Measurements from ENCODE around the gene APOA1.

The APOA1 gene

DNA sequence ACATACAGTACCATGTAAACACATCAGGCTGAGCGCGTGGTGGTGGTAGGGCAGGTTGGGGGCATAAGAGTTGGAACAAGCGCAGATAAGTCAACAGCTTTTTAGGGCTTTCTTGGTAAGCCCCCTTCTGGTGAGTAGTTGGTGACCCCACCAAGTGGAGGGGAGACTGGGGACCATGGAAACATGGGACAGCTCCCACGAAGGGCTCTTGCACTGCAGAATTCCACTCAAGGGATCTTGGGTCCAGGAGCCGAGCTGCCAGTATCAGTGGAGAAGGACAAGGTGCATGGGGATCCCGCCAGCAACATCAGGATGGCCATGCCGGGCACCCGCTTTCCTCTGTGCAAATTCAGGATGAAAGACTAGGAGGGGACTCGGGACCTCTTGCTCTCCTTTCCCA, 6.2 kb upstream of the APOA1 start:
- Histone ChIP-seq H3K36me3 (ENCODE audit: control insufficient read depth in 2 of 2, insufficient read depth in 1 of 2, low read length in 2 of 2) (peaks cover 0 to 52% of the 10 kb centered on the region in 2 experiments; a peak in 1 of 3 replicates), H3K9me3 (ENCODE audit: control insufficient read depth, insufficient read depth, low read depth, low read length) (no peaks in the 10 kb centered on the region), H3K27ac (ENCODE audit: extremely low read depth, low read depth, low read length) (no peak overlapping the region), H3K4me3 (ENCODE audit: low read depth, low read length) (no peak overlapping the region), H3K4me1 (ENCODE audit: control insufficient read depth, insufficient read depth, low read length) (no peaks in the 10 kb centered on the region)
- CTCF ChIA-PET: no interaction called here
- no peak for TF ChIP-seq SALL2 (tag by site-specific recombination; IDR thresholded peaks at IDR 0.05; ENCODE audit: borderline replicate concordance)
- no peak for TF ChIP-seq ZNF521 (tag by site-specific recombination; IDR thresholded peaks at IDR 0.05)
- TF ChIP-seq FEZF1 (tag by site-specific recombination; IDR thresholded peaks at IDR 0.05): no peak
- TF ChIP-seq, protein P1, sequence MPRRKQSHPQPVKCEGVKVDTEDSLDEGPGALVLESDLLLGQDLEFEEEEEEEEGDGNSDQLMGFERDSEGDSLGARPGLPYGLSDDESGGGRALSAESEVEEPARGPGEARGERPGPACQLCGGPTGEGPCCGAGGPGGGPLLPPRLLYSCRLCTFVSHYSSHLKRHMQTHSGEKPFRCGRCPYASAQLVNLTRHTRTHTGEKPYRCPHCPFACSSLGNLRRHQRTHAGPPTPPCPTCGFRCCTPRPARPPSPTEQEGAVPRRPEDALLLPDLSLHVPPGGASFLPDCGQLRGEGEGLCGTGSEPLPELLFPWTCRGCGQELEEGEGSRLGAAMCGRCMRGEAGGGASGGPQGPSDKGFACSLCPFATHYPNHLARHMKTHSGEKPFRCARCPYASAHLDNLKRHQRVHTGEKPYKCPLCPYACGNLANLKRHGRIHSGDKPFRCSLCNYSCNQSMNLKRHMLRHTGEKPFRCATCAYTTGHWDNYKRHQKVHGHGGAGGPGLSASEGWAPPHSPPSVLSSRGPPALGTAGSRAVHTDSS (tag by site-specific recombination; IDR thresholded peaks at IDR 0.05): no peak
- TF ChIP-seq ZNF350 (tag by site-specific recombination; IDR thresholded peaks at IDR 0.05): no peak
- TF ChIP-seq ZNF501 (tag by site-specific recombination; IDR thresholded peaks at IDR 0.05): no peak
- TF ChIP-seq ZNF10 (tag by site-specific recombination; IDR thresholded peaks at IDR 0.05): no peak
- no peak for TF ChIP-seq ZNF221 (tag by site-specific recombination; IDR thresholded peaks at IDR 0.05; ENCODE audit: borderline replicate concordance)
- TF ChIP-seq, protein P2, sequence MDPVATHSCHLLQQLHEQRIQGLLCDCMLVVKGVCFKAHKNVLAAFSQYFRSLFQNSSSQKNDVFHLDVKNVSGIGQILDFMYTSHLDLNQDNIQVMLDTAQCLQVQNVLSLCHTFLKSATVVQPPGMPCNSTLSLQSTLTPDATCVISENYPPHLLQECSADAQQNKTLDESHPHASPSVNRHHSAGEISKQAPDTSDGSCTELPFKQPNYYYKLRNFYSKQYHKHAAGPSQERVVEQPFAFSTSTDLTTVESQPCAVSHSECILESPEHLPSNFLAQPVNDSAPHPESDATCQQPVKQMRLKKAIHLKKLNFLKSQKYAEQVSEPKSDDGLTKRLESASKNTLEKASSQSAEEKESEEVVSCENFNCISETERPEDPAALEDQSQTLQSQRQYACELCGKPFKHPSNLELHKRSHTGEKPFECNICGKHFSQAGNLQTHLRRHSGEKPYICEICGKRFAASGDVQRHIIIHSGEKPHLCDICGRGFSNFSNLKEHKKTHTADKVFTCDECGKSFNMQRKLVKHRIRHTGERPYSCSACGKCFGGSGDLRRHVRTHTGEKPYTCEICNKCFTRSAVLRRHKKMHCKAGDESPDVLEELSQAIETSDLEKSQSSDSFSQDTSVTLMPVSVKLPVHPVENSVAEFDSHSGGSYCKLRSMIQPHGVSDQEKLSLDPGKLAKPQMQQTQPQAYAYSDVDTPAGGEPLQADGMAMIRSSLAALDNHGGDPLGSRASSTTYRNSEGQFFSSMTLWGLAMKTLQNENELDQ (tag by site-specific recombination; IDR thresholded peaks at IDR 0.05; ENCODE audit: low read depth): no peak
- TF ChIP-seq ZNF140 (tag by site-specific recombination; IDR thresholded peaks at IDR 0.05): no peak
- TF ChIP-seq ZNF202 (tag by site-specific recombination; IDR thresholded peaks at IDR 0.05; ENCODE audit: borderline replicate concordance): no peak
- POLR2A ChIA-PET: interaction anchor here (0.6 kb wide), 1 partner anchor 123 kb away, joined by 4 read pairs; no protein-coding TSS in a partner anchor

DNA sequence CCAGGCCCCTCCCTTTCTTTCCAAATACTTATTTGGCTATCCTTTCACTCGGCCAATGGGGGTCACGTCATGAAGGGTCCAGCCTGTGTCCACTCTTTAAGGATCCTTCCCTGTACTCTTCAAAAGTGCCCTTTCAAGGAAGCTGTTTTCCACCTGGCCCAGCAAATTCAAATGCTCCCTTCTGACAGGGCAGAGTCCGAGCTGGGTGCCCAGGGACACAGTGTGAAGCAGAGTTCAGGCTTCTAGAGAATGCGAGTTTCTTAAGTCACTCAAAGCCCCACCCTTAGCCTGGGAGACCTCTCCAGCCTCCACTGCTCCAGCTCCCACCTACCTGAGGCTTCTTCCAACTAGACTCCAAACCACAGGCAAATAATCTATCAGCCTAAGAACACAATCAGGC, 5.5 kb upstream of the APOA1 start:
- H3K36me3 ChIP-seq (ENCODE audit: control insufficient read depth in 2 of 2, insufficient read depth in 1 of 2, low read length in 2 of 2): peaks cover 0 to 47% of the 10 kb centered on the region in 2 experiments; a peak in 1 of 3 replicates
- CTCF ChIA-PET: interaction anchor here (1.2 kb wide), 1 partner anchor 52 kb away, joined by 3 read pairs; no protein-coding TSS in a partner anchor

More for the DNA sequence above, 5.5 kb upstream of the APOA1 start:
- Histone ChIP-seq H3K27ac (ENCODE audit: extremely low read depth, low read depth, low read length) (no peak overlapping the region), H3K4me1 (ENCODE audit: control insufficient read depth, insufficient read depth, low read length) (no peaks in the 10 kb centered on the region), H3K9me3 (ENCODE audit: control insufficient read depth, insufficient read depth, low read depth, low read length) (no peaks in the 10 kb centered on the region), H3K4me3 (ENCODE audit: low read depth, low read length) (no peak overlapping the region)
- TF ChIP-seq, protein P1 (tag by site-specific recombination; IDR thresholded peaks at IDR 0.05): no peak
- no peak for TF ChIP-seq ZNF529 (tag by site-specific recombination; IDR thresholded peaks at IDR 0.05; ENCODE audit: insufficient replicate concordance)
- no peak for TF ChIP-seq ZNF341 (tag by site-specific recombination; IDR thresholded peaks at IDR 0.05; ENCODE audit: low read depth)
- TF ChIP-seq ZNF174 (tag by site-specific recombination; IDR thresholded peaks at IDR 0.05): no peak
- no peak for TF ChIP-seq SCRT1 (tag by site-specific recombination; IDR thresholded peaks at IDR 0.05; ENCODE audit: borderline replicate concordance)
- TF ChIP-seq, protein P3, sequence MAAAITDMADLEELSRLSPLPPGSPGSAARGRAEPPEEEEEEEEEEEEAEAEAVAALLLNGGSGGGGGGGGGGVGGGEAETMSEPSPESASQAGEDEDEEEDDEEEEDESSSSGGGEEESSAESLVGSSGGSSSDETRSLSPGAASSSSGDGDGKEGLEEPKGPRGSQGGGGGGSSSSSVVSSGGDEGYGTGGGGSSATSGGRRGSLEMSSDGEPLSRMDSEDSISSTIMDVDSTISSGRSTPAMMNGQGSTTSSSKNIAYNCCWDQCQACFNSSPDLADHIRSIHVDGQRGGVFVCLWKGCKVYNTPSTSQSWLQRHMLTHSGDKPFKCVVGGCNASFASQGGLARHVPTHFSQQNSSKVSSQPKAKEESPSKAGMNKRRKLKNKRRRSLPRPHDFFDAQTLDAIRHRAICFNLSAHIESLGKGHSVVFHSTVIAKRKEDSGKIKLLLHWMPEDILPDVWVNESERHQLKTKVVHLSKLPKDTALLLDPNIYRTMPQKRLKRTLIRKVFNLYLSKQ (tag by site-specific recombination; IDR thresholded peaks at IDR 0.05; ENCODE audit: borderline replicate concordance): no peak
- no peak for TF ChIP-seq ZNF768 (tag by site-specific recombination; IDR thresholded peaks at IDR 0.05)
- no peak for TF ChIP-seq ZNF514 (tag by site-specific recombination; IDR thresholded peaks at IDR 0.05)
- no peak for TF ChIP-seq ZNF169 (tag by site-specific recombination; IDR thresholded peaks at IDR 0.05)
- TF ChIP-seq, protein P4, sequence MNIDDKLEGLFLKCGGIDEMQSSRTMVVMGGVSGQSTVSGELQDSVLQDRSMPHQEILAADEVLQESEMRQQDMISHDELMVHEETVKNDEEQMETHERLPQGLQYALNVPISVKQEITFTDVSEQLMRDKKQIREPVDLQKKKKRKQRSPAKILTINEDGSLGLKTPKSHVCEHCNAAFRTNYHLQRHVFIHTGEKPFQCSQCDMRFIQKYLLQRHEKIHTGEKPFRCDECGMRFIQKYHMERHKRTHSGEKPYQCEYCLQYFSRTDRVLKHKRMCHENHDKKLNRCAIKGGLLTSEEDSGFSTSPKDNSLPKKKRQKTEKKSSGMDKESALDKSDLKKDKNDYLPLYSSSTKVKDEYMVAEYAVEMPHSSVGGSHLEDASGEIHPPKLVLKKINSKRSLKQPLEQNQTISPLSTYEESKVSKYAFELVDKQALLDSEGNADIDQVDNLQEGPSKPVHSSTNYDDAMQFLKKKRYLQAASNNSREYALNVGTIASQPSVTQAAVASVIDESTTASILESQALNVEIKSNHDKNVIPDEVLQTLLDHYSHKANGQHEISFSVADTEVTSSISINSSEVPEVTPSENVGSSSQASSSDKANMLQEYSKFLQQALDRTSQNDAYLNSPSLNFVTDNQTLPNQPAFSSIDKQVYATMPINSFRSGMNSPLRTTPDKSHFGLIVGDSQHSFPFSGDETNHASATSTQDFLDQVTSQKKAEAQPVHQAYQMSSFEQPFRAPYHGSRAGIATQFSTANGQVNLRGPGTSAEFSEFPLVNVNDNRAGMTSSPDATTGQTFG (tag by site-specific recombination; IDR thresholded peaks at IDR 0.05; ENCODE audit: borderline replicate concordance): no peak
- POLR2A ChIA-PET: interaction anchor here (0.6 kb wide), 1 partner anchor 124 kb away, joined by 4 read pairs; no protein-coding TSS in a partner anchor
